GM18907 (cell line): ENCODE data around the gene RNASE7.
A peak's percentile ranks its signal among the peaks of the same experiment; 100 is the strongest.

ENCODE experiments used
- ATAC-seq: cut with Tn5 transposase; IDR thresholded peaks from one replicate; pipeline ENCODE4 v1.9.1; 2021; ENCODE audit warnings: mild to moderate bottlenecking, moderate library complexity; ENCODE audit not compliant: unreplicated experiment

The RNASE7 gene

GRCh38 chr14:21084998-21085853, 43.1 kb downstream of the RNASE7 start:
- ATAC-seq = no peak

DNA sequence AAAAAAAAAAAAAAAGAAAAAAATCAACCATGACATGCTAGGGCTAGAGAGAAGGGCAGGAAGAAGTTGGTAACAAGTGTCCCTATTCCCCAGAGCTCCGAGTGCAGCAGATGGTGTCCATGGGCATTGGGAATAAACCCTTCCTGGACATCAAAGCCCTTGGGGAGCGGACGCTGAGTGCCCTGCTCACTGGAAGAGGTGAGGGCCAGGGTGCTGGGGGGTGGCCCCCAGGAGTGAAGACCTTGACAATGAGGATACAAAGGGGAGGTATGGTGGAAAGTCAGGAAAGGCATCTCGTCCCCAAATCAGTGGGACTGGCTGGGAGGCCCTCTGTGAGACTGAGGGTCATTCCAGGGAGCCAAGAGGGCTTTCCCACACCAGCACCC, 44.7 kb downstream of the RNASE7 start:
- ATAC-seq = no peak

DNA sequence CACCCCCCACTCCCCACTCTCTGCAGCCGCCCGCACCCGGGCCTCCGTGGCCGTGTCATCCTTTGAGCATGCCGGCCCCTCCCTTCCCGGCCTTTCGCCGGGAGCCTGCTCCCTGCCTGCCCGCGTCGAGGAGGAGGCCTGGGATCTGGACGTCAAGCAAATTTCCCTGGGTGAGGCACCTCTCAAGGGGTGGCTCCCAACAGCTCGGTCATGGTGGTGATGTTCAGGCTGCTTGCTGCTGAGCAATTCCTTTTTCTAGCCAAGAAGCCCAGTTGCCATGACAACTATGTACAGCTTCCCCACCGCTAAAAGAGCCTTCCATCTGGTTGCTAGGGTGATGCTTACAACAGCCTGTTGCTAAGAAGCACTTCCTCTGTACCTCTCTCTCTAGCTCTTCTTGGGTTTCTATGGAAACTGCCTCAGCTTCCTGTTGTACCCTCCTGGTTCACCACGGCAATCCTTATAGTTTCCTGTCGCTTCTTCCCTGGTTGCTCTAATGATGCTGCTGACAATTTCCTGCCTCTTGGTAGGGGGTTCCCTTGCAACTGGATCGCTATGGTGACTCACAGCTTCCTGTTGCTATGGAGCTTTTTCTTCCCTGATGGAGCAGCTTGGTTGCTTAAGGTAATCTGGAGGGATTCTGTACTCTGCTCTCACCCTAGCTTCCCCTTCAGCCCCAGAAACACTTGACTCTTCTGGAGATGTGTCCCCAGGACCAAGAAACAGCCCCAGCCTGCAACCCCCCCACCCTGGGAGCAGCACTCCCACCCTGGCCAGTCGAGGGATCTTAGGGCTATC, 45.3 kb downstream of the RNASE7 start:
- peak; percentile 66 for ATAC-seq

- ATAC-seq = no peak
Measured at GRCh38 chr14:21088687-21089086, 46.5 kb downstream of the RNASE7 start.

DNA sequence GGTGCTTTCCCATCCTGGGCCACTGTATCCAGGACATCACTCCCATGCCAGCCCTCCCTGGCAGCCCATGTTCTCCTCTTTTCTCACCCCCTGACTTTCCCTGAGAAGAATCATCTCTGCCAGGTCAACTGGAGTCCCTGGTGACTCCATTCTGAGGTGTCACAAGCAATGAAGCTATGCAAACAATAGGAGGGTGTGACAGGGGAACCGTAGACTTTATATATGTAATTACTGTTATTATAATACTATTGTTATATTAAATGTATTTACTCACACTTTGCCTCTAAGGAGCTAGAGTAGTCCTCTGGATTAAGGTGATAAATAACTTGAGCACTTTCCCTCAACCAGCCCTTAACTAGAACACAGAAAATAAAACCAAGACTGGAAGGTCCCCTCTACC, 47.1 kb downstream of the RNASE7 start:
- ATAC-seq = no peak

GRCh38 chr14:21089877-21090193, 47.7 kb downstream of the RNASE7 start:
- ATAC-seq = no peak

- no peak for ATAC-seq
Measured at GRCh38 chr14:21090194-21090939, 48.2 kb downstream of the RNASE7 start.

DNA sequence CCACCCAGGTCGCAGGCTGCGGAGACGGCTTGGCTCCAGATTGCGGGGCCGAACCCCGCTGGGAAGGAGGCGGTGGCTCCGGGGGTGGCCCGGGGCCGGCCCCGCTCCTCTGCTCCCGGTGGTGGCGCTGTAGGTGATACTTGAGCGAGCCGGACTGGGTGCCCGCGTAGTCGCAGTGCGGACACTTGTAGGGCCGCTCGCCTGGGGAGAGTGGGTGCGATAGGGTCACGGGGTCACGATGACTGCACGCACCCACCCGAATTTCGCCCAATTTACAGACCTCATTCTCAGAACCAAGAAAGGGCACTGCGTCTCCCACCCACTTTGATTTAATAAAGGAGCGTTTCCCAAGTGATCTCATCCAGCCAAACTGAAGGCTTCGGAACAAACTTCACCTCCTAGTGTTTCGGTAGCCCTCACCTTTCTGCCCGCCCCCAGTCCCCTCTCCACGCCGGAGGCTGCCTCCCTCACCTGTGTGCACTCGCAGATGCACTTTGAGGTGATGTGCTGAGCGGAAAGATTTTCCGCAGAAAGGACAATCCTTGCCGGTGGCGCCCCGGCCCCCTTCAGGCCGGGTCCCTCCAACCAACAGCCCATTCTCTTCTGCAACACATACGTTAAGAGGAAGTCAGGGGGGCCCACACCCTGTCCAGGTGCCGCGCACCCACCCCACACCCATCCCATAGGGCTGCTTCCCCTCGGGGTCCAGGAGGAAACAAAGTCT, 48.9 kb downstream of the RNASE7 start:
- ATAC-seq = no peak

DNA sequence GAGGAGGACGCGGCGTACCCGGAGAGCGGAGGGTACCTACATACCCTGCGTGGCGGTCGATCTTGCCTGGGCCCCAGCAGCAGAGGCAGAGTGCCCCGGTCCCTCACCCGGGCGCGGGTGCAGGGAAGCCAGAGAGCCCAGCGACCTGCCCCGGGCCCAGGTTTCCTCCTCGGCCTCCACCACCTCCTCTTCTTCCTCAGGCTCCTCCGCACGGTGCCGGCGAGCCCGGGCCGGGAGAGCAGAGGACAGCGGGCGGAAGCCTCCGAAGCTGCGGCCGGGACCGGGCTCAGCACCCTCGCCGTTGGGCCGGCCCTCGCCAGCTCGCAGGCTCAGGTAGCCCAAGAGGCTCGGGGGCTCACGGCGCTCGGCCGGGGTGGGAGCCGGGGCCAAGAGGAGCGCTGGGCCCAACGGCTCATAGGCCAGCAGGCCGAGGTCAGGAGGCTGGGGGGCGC, 49.7 kb downstream of the RNASE7 start:
- ATAC-seq = no peak

DNA sequence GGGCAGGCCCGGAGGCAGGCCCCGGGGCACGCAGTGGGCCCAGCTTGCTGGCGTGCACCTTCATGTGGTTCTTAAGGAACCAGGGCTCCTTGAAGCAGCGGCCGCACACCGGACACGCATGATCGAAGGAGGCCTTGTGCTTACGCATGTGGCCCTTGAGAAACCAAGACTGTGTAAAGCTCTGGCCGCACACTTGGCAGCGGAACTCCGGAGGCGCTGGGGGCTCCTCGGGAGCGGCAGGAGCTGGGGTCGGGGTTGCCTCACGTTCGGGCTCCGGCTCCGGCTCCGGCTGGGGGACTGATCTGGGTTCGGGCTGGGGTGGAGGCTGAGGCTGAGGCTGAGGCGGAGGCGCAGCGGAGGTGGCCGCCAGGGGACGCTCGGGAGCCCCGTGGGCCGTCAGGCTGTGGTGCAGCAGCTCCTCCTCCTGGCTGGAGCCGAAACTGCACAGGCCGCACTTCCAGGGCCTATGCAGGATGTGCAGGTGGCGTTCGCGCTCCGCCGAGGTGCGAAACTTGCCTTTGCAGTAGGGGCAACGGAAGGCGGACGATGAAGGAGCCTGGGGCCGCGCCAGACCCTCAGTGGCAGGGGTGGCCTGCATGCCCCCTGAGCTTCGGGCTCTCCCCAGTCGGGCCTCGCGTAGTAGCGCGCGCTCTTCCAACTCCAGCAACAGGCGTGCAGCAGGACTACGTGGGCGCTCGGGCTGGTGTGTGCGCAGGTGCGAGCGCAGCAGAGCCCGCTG, 50.3 kb downstream of the RNASE7 start:
- peak; percentile 87 for ATAC-seq

DNA sequence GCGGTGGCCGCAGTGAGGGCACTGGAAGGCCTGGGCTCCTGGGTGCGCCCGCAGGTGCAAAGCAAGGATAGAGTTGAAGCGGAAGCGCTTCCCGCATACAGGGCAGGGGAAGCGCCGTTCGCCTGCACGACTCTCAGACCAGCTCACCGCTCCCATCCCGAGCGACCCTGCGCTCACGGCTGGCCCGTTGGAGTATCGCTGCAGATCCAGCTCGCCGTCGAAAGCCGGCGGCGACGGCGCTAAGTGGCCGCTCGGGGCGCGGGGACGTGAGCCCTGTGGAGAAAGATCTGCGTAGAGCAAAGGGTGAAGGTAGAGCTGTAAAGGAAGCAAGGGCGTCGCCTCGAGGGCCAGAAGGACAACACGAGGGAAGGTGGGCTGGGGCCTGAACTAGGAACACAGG, 50.9 kb downstream of the RNASE7 start:
- ATAC-seq = no peak
